ENCODE results near the gene PRIMA1. TPM values are rescaled to one million over a fixed set of nuclear protein-coding genes. Genes with fewer than 3 reads are reported as not detected.

PRIMA1 gene
- total and polyA plus RNA-seq, 10 of the 15 experiments (the other 5 are each of a cell fraction or from before 2014, with no cell fraction given): not detected

DNA sequence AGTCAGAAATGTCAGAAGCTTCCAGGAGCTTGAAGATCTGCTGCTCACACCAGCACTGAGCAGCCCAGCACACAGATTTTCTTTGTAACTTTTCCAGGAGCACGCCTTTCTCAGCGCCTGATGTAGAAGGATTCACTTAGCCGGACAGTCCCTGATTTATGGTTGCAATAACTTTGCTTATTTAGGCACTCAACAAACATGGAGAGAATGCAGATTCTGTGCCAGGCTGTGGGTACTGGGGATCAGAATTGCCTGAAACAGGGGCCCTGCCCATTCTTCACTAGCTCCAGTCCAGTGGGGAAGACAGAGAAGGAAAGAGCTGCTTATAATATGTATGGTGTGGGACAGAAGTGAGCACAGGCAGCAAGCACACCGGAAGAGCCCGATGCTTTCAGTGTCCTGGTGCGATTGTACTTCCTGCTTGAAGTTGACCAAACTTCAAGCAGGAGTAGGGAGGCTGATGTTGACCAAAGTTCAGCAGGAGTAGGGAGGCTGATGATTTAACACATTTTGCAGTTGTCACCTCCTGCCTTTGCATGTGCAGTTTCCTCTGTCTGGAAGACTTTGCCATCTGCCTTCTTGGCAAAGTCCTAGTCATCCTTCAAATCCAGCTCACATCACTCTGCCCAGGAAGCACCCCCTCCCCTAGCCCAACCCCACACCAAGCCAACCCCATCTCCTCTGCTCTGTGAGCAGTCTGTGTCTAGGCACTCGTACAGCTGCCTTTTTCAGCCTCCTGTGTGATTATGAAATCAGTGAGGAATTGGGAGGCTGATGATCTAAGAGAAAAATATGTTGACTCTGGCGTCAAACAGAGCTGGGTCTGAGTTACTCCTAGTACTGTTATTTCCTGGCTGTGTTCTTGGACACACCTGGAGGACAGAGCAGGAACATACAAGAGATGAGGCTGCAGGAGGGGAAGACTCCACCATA is 12.0 kb upstream of the PRIMA1 start:
- Histone ChIP-seq H3K27me3 (replicated peaks in 1 of 2; ENCODE audit: control insufficient read depth in 2 of 2, insufficient read depth in 2 of 2, low read length in 1 of 2) (peaks cover 2 to 4% of the 10 kb centered on the region in 2 experiments; a peak in 3 of 4 replicates), H3K4me3 (no peak overlapping the region), H3K4me2 (ENCODE audit: control insufficient read depth, insufficient read depth) (no peak overlapping the region), H2AFZ (ENCODE audit: control insufficient read depth, low read depth, low read length) (no peak overlapping the region), H3K9ac (ENCODE audit: control insufficient read depth, insufficient read depth, low read length) (no peak overlapping the region), H3K36me3 (ENCODE audit: control insufficient read depth in 2 of 2, insufficient read depth in 2 of 2, low read length in 1 of 2) (no peaks in the 10 kb centered on the region), H3K27ac (ENCODE audit: control insufficient read depth, insufficient read depth) (no peak overlapping the region), H3K79me2 (ENCODE audit: control insufficient read depth, insufficient read depth, low read length) (no peaks in the 10 kb centered on the region), H3K9me3 (replicated peaks; ENCODE audit: control insufficient read depth, insufficient read depth, low read length) (no peaks in the 10 kb centered on the region; the same call in 2 of the 3 replicates), H3K4me1 (ENCODE audit: control insufficient read depth, insufficient read depth, low read length) (no peaks in the 10 kb centered on the region), H4K20me1 (ENCODE audit: control insufficient read depth, insufficient read depth) (no peaks in the 10 kb centered on the region; the same call in 1 of the 2 replicates)
- no TSS peak for BruUV-seq (replicated peaks)
- DNase-seq (ENCODE audit: low read depth, low spot score) (no peak), ATAC-seq (no peak), FAIRE-seq (no peak)
- ChIA-PET CTCF (interaction anchor here (0.7 kb wide), 1 partner anchor 370 kb away, joined by 3 read pairs; no protein-coding TSS in a partner anchor), SMC1A (ENCODE audit: uncharacterized antibody, unreplicated experiment) (no interaction called here), RAD21 (ENCODE audit: unreplicated experiment) (no interaction called here), POLR2A (no interaction called here)
- in situ Hi-C loops (cut with MboI): no loop called here
- TF ChIP-seq CREM (IDR thresholded peaks at IDR 0.05; ENCODE audit: low read depth): no peak
- 40% methylated on average over 8 of the region's 8 CpGs for WGBS (ENCODE audit: insufficient coverage, insufficient replicate concordance, low lambda C conversion rate, missing lambda C conversion rate)
- intact Hi-C loops (cut with micrococcal nuclease; ENCODE audit: unreplicated experiment): no loop called here

DNA sequence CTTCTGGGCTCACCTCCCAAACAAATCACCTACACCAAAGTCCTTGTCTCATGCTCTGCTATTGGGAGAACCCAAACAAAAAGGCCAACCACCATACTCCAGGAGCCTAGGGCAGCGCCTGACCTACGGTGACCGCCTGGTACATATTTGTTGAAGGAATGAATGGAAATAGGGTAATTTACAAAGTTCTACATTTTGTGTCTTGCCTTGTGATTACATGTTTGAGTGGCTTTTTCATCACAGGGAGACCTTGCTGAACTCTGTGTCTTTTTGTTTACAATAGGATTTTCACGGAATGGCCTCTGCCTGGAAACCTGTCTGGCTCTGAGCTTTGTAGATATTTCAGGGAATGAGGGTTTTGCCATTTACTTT is 11.3 kb upstream of the PRIMA1 start:
- Histone ChIP-seq H3K79me2 (ENCODE audit: control insufficient read depth, insufficient read depth, low read length) (no peaks in the 10 kb centered on the region), H3K9ac (ENCODE audit: control insufficient read depth, insufficient read depth, low read length) (no peak overlapping the region), H2AFZ (ENCODE audit: control insufficient read depth, low read depth, low read length) (no peak overlapping the region), H3K4me1 (ENCODE audit: control insufficient read depth, insufficient read depth, low read length) (no peaks in the 10 kb centered on the region), H3K9me3 (replicated peaks; ENCODE audit: control insufficient read depth, insufficient read depth, low read length) (no peaks in the 10 kb centered on the region; the same call in 2 of the 3 replicates), H3K4me2 (ENCODE audit: control insufficient read depth, insufficient read depth) (no peak overlapping the region), H3K4me3 (no peak overlapping the region), H3K27ac (ENCODE audit: control insufficient read depth, insufficient read depth) (no peak overlapping the region), H4K20me1 (ENCODE audit: control insufficient read depth, insufficient read depth) (no peaks in the 10 kb centered on the region), H3K27me3 (replicated peaks in 1 of 2; ENCODE audit: control insufficient read depth in 2 of 2, insufficient read depth in 2 of 2, low read length in 1 of 2) (peaks cover 2 to 4% of the 10 kb centered on the region in 2 experiments; a peak in 3 of 4 replicates), H3K36me3 (ENCODE audit: control insufficient read depth in 2 of 2, insufficient read depth in 2 of 2, low read length in 1 of 2) (no peaks in the 10 kb centered on the region)
- DNase-seq (ENCODE audit: low read depth, low spot score): no peak
- no peak for ATAC-seq
- no peak for FAIRE-seq
- BruUV-seq (replicated peaks): no TSS peak
- CTCF ChIA-PET: no interaction called here
- intact Hi-C loops (cut with micrococcal nuclease; ENCODE audit: unreplicated experiment) (no loop called here), in situ Hi-C loops (cut with MboI) (no loop called here)
- SMC1A ChIA-PET (ENCODE audit: uncharacterized antibody, unreplicated experiment): no interaction called here
- POLR2A ChIA-PET: no interaction called here
- 62% methylated on average over 4 of the region's 4 CpGs for WGBS (ENCODE audit: insufficient coverage, insufficient replicate concordance, low lambda C conversion rate, missing lambda C conversion rate)
- RAD21 ChIA-PET (ENCODE audit: unreplicated experiment): no interaction called here
- no peak for TF ChIP-seq EP300 (IDR thresholded peaks at IDR 0.05; ENCODE audit: borderline replicate concordance in 1 of 2, control insufficient read depth in 1 of 2, low read depth in 2 of 2, low read length in 2 of 2)

Data from GM12878 (cell line).